ENCODE data around the gene CROT. TPM values are rescaled to one million over a fixed set of nuclear protein-coding genes. Genes with fewer than 3 reads are reported as not detected.

CROT gene
- total RNA-seq, 1 experiment from 2014 or later = 4.0 TPM

- ATAC-seq = no peak
- Mint-ChIP-seq H3K4me3 (no peak overlapping the region), H3K9me3 (peaks cover 5% of the 10 kb centered on the region), H3K27me3 (ENCODE audit: low read depth) (no peaks in the 10 kb centered on the region), H3K27ac (no peak overlapping the region), H3K4me1 (peaks cover 7% of the 10 kb centered on the region), H3K36me3 (no peaks in the 10 kb centered on the region)
- no peak for TF ChIP-seq ELF4 (CRISPR knock-in tag; IDR thresholded peaks at IDR 0.05; ENCODE audit: low read depth)
- no peak for TF ChIP-seq HMGA2 (CRISPR knock-in tag; IDR thresholded peaks at IDR 0.05)
- TF ChIP-seq ZSCAN18 (CRISPR knock-in tag; IDR thresholded peaks at IDR 0.05) = no peak
- no peak for TF ChIP-seq EMX1 (CRISPR knock-in tag; IDR thresholded peaks at IDR 0.05)
- TF ChIP-seq ZNF263 (CRISPR knock-in tag; IDR thresholded peaks at IDR 0.05; ENCODE audit: low read depth) = no peak
- TF ChIP-seq GRHL2 (CRISPR knock-in tag; IDR thresholded peaks at IDR 0.05; ENCODE audit: insufficient replicate concordance, severe bottlenecking) = no peak
- TF ChIP-seq TEAD4 (CRISPR knock-in tag; IDR thresholded peaks at IDR 0.05) = no peak
- DNase-seq (ENCODE audit: low spot score) = no peak
- ChIA-PET POLR2A (no interaction called here), CTCF (no interaction called here)
These were observed 29.3 kb upstream of the CROT start for GRCh38 chr7:87316097-87316700.

- ChIA-PET CTCF (interaction anchor here (1.4 kb wide), 1 partner anchor 99 kb away, joined by 5 read pairs; no protein-coding TSS in a partner anchor), POLR2A (no interaction called here)
- TF ChIP-seq ZBTB43 (CRISPR knock-in tag; IDR thresholded peaks at IDR 0.05) (no peak), SOX15 (CRISPR knock-in tag; IDR thresholded peaks at IDR 0.05) (no peak), SMAD4 (CRISPR knock-in tag; IDR thresholded peaks at IDR 0.05) (no peak), OVOL2 (CRISPR knock-in tag; IDR thresholded peaks at IDR 0.05; ENCODE audit: borderline replicate concordance) (no peak), ZNF317 (CRISPR knock-in tag; IDR thresholded peaks at IDR 0.05; ENCODE audit: borderline replicate concordance, low read depth) (no peak)
- H3K4me1 Mint-ChIP-seq = peaks cover 7% of the 10 kb centered on the region
- DNase-seq (ENCODE audit: low spot score) (no peak), ATAC-seq (no peak)
- H3K4me3 Mint-ChIP-seq = no peak overlapping the region
- H3K36me3 Mint-ChIP-seq = peaks cover 7% of the 10 kb centered on the region
- H3K27ac Mint-ChIP-seq = no peak overlapping the region
- H3K9me3 Mint-ChIP-seq = peaks cover 13% of the 10 kb centered on the region
- H3K27me3 Mint-ChIP-seq (ENCODE audit: low read depth) = no peaks in the 10 kb centered on the region
These were observed 28.5 kb upstream of the CROT start for GRCh38 chr7:87316846-87317552.

DNA sequence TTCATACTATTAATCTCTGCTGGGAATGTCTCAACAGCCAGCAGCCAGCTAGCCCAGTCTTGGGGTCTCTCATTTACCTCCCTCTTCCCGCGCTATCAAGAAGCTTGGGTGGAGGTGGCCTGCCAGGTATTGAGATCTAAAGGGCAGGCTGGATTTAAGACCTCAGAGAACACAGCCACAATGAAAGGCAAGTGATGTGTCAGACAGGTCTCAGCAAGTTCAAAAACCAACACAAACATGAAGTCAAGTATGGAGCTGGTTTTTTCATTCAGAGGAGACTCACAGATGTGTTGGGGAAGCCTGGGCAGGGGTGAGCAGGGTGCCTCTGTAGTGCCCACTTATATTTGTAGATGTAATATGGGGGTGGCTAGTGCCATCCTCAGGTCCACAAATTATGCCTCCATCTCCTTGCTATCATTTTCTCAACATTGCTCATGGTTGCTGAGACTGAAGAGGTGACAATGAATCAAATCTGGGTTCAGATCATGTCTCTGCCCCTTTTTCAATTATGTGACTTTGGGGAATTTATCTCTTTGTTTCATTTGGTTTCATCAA lies 27.7 kb upstream of the CROT start:
- TF ChIP-seq MYBL2 (CRISPR knock-in tag; IDR thresholded peaks at IDR 0.05) (no peak), NR2C2 (CRISPR knock-in tag; IDR thresholded peaks at IDR 0.05) (no peak)
- TF ChIP-seq, protein P1, sequence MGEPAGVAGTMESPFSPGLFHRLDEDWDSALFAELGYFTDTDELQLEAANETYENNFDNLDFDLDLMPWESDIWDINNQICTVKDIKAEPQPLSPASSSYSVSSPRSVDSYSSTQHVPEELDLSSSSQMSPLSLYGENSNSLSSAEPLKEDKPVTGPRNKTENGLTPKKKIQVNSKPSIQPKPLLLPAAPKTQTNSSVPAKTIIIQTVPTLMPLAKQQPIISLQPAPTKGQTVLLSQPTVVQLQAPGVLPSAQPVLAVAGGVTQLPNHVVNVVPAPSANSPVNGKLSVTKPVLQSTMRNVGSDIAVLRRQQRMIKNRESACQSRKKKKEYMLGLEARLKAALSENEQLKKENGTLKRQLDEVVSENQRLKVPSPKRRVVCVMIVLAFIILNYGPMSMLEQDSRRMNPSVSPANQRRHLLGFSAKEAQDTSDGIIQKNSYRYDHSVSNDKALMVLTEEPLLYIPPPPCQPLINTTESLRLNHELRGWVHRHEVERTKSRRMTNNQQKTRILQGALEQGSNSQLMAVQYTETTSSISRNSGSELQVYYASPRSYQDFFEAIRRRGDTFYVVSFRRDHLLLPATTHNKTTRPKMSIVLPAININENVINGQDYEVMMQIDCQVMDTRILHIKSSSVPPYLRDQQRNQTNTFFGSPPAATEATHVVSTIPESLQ (CRISPR knock-in tag; IDR thresholded peaks at IDR 0.05) = no peak
- ChIA-PET POLR2A (no interaction called here), CTCF (interaction anchor here (1.4 kb wide), 1 partner anchor 98 kb away, joined by 5 read pairs; no protein-coding TSS in a partner anchor)
- ATAC-seq = no peak
- peaks cover 7% of the 10 kb centered on the region for H3K4me1 Mint-ChIP-seq
- peaks cover 20% of the 10 kb centered on the region for H3K9me3 Mint-ChIP-seq
- DNase-seq (ENCODE audit: low spot score) = no peak
- H3K27me3 Mint-ChIP-seq (ENCODE audit: low read depth) = no peaks in the 10 kb centered on the region
- H3K36me3 Mint-ChIP-seq = peaks cover 14% of the 10 kb centered on the region
- H3K4me3 Mint-ChIP-seq = no peak overlapping the region
- no peak overlapping the region for H3K27ac Mint-ChIP-seq

All from WTC11 (cell line).